Measurements from ENCODE around the gene MLIP. TPM values are rescaled to one million over a fixed set of nuclear protein-coding genes. Genes with fewer than 3 reads are reported as not detected.
"Not testable (repeated sequence)": the region's sequence is repeated elsewhere in the genome, so short reads cannot be mapped to it uniquely, and the experiment has no call there.

The MLIP gene
- polyA plus RNA-seq, 12 donors = 21.8 to 76.6 (median 61.5) TPM; not detected in 1

DNA sequence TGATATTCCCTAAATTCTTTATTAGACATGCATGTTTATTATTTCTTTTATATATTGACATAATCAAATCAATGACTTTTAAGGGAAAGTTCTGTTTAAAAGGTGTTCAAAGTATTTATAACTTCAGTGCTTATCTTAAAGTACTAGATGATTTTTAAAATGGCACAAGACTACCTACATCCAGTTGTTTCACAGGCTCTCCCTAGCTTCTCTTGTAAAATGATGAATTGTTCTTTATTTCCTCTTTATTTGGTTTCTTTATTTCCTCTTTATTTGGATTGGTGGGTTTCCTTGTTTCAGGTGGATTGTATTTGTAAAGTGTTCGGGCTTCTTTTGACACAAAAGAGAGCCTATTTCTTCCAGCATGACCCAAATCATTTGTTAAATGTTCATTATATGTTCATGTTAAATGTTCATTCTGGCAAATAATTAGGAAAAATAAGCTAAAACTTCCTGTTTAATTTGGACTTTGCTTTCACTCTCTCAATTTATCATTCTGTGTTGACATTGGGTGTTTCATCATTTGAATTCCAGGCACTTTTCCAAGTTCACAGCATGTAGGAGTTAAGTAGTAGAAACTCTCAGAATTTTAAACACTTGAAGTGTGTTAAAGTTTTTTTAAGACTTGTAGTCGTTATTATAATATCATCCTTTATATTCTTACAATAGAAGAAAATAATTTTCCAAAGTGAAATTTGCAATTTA lies 24.6 kb downstream of the MLIP start:
- DNase-seq = no peak

DNA sequence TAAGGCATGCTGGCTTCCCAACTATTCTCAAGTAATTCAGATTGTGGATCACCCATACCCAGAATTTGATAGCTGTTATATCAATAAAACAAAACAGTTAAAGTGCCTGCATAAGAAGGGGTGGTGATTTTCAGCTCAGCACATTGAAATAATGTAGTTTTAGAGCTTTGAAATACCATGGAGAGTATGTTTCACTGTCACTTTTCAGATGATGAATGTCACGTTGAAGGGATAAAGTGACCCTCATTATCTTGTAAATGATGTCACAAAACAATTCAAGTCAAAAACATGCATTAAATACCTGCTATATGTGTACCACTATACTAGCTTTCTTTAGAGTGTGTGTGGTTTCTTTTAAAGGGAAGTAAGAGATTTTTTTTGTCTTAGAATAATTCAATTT lies 27.6 kb downstream of the MLIP start:
- DNase-seq = no peak

DNA sequence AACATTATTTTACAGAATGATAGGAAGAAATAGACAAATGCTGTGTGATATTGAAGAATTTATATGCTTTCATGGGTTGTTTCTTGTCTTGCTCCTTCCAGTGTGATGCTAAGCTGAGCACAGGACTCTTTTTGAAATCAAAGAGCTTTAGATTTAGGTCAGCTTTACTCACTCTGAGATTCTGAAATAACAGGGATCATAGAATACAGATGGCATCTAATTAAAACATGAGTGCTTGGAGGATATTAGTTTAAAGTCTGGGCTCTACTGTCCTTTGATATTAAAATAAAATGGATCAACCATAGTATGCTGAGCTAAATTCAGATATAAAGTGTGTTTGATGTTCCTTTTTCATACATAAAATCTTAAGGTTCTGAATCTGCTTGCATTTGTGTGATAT lies 29.6 kb downstream of the MLIP start:
- DNase-seq = no peak

DNA sequence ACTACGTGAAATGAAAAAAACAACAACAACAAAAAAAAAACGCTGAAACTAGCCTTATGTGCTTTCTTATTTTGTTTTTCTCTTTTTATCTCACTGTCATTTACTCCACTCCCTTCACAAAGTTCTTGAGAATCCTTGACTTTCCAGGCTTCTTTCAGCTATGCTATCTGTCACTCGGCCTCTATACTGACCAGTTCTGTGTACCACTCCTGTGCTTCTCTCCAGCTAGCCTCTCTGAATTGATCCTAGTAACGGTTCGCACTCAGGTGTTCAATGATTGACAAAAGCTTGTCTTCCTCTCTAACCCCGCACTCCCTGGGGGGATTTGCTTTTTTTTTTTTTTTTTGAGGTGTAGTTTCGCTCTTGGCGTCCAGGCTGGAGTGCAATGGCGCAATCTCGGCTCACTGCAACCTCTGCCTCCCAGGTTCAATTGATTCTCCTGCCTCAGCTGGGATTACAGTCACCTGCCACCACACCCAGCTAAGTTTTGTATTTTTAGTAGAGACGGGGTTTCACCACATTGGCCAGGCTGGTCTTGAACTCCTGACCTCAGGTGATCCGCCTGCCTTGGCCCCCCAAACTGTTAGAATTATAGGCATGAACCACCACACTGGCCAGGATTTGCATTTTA lies 31.8 kb downstream of the MLIP start:
- no peak for DNase-seq

DNA sequence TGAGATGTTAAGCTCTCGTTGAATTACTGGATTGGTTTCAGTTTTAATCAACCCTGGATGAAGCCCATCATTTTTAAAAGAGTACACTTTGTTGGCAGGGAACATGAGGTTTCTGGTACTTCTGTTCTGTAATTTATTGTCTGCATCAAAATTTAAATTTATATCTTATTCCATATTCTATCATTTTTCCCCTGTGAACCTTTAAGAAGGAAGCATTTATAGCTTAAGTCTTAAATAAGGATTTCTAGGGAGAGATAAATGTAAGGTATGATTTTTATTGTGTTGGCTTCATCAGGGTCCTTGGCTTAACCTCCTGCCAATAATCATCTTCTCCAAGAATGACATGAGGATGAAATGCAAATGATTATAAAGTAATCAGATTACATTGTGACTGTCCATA lies 40.6 kb downstream of the MLIP start:
- DNase-seq = peak; percentile 30

DNA sequence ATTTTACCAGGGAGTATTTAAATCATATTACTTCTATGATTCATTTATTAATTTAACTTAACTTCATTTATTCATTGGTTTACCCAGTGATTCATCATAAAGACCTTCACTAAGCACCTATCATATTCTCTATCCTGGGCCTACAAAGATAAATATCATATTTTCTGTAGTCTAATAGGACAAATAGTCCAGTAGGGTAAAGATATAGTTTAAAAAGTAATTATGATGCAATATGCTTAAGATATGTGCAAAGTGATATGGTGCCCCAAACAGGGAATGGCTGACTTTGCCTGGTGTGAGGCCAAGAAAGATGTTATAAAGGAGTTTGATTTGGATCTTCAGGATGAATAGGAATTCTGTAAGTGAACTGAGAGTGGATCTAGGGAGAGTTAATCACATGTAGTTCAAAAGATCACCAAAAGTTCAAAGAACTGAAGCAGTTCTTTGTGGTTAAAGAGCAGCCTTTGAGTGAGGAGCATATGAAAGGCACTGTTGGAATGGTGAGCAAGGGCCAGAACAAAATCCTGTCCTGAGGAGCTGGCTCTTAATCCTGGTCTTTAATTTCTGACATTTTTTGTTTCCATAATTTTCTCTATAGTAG lies 45.5 kb downstream of the MLIP start:
- no peak for DNase-seq

DNA sequence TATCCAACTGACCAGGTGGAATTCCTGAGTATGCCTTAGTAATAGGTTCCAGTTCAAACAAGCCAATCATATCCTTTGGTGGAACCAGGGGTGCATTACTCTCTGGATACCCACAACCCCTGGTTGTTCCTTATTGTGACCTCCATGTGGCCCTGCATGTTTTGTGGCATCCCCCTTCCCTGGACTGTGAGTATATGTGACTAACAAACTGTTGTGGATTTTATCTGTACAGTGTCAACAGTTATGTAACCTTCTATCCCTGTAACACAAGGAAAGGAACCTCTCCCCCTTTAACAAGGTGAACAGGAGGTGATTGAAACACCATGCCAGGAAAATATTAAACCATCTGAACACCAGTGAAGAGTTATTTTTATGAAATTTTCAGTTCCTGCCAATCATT lies 46.2 kb downstream of the MLIP start:
- no peak for DNase-seq

DNA sequence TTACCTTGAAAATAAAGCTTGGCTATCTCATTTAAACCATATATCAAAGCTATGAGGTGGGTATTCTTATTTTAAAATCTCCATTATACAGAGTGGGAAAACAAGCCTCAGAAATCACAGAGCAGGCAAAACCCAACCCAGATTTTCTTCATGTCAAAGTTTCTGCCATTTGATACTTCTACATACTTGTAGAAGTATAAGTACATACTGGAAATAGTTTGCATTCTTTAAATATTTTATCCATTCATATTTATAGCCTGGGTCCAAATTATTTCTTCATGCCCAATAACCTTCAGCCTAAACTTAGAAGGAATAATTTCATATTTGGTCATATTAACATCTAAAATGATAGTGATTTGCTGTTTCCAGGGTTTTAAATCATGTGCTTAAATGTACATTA lies 61.8 kb downstream of the MLIP start:
- no peak for DNase-seq

DNA sequence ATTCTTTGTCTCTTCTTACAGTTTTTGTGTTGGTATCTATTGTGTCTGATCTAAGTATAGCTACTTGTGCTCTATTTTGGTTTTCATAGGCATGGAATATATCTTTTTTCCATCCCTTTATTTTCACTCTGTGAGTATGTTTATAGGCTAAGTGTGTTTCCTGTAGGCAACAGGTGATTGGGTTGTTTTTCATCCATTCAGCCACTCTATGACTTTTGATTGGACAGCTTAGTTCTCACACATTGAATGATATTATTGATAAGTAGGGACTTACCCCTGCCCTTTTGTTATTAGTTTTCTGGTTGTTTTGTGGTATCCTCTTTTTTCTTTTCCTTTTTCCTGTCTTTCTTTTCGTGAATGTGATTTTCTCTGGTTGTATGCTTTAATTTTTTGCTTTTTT lies 67.9 kb downstream of the MLIP start:
- DNase-seq = no peak

DNA sequence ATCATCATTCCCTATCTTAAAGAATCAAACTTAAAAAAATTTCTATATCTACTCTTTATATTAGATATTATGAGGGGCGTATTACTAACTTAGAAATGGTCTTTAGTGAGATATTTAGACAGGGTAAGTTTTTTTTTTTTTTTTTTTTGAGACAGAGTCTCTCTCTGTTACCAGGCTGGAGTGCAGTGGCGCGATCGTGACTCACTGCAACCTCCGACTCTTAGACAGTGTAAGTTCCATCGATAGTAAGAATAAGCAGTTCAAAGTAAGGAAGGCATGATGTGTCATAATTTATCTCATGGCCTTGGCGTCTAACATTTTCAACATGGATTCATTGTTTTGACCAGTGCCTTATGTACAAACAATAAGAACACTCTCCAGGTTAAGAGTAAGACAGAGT lies 72.4 kb downstream of the MLIP start:
- no peak for DNase-seq

DNA sequence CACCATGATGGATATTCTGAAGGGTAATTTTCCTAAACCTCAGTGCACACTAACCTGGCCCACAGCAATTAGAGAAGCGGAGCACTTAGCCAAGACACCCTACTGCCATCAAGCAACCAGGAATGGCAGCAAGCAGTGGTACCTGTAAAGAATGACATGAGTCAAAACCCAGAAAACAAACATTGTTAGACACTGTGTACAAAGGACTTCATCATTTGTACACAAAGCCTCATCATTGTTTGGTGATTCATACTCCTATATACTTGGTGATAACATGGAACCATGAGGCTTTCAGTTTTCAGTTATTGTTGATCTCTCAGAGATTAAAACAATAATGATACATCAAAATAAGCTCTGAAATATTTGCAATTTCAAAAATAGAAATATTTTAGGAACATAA lies 74.6 kb downstream of the MLIP start:
- DNase-seq = no peak

DNA sequence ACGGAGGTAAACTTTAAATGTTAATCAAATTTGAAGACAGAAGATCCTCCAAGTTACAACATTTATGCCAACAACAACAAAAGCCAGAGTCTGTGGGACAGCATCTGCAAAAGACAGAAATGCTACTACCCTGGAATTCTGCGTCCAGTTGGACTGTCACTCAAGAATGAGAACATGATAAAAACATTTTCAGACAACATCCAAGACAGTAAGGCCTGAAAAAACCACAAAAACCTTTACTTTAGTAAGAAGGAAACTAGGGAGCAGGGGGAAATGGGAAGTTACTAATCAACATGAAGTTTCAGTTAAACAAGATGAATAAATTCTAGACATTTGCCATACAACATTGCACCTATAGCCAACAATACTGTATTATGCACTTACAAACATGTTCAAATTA lies 77.6 kb downstream of the MLIP start:
- no peak for DNase-seq

DNA sequence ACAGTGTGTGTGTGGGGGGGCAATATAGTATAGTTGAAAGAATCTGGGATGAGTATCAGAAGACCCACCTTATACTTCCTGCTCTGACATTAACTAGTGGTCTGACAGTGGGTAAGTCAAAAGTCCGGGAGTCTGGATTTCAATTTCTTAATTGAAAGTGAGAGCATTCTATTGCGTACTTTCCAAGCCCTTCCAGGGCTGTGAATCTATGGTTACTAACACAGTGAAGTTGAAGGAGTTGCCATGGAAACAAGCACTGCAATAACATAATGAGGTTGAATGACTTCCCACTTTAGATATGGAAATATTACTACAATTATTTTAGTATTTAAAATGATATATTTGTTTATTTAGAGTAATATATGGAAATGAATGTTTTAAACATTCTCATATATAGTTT lies 80.2 kb downstream of the MLIP start:
- DNase-seq = peak; percentile 39

DNA sequence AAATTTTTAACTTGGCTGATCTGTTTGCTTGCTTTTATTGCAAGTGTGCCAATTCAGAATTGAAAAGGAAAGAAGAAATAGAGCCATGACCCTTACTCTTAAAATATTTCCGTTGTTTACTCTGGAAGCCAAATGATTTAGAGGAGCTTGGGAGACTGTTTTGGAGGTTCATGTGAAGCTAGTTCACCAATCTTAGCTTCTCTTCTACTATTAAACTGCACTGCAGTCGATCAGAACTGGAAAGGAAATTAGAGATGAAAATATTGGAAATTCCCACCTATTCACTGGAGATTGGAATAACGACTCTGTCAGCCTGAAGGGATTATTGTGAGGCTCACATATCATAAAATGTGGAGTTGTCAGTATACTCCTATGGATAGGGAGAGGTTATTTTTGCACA lies 81.8 kb downstream of the MLIP start:
- DNase-seq = peak; percentile 41

DNA sequence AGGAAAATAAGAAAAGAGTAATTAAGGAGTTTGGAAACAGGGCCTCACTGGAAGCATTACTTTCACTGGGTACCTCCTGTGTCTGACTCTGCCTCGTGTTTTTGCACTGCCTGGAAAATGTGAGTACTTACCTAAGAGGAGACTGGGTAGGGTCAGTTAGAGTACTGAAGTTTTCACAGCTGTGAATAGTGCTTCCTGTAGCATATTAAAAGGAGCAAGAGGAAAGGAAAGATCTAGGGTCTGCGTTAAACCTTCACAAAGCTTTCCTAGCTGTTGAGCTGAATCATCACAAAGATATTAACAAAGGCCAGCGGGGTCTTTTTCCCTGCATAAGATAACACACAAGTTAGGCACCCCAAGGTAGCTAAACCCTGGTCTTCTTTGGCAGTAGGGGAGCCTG lies 82.3 kb downstream of the MLIP start:
- no peak for DNase-seq

DNA sequence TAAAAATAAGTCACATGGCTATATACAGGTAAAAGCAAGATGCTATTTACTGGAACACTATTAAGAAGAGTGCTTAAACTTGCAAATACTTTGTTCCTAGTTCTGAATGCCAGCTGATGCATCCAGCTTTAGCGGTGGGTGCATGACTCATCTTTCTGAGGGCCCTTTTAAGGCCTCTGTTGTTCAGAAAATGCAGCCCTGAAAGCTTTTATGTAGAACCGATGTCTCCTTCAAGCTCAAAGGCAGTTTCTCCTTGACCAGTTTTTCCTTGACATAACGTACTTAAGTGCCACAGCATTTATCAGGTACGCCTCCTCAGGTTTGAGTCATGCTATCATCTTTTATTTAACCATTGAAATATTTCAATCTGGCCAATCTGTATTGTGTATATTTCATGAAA lies 82.8 kb downstream of the MLIP start:
- DNase-seq = no peak

DNA sequence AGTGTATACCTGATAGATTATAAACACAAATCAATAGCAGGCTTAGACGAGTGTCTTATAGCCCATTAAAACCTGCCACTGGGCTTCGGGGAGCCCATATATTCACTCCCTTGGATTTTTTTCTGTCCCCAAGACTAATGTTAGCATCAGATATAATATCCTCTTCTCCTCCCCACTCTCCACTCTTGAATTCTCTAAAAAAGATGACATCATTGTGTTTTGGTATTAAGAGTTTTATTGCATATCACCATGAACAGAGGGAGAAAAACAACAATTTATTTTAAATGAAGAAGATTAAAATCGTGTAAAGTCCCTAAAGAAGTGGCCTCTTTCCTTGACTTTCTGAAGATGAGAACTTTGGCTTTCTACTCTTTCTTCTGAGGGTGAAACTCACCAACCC lies 84.4 kb downstream of the MLIP start:
- DNase-seq = no peak

DNA sequence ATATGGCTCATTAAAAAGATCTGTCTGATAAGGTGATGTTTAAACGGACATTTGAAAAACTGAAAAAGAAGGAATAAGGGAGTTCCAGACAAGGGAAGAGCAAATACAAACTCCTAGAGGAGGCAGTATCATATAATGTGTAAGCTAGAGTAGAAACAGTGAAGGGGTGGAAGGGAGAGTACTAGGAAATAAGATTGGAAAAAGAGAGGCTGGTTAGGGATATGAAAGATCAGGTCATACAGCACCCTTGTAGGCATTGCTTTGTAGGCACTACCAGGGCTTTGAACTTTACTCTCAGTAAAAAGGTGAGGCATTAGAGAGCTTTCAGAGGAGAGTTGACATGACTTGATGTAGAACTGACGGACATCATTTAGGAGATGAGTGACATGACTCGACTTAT lies 85.7 kb downstream of the MLIP start:
- no peak for DNase-seq

DNA sequence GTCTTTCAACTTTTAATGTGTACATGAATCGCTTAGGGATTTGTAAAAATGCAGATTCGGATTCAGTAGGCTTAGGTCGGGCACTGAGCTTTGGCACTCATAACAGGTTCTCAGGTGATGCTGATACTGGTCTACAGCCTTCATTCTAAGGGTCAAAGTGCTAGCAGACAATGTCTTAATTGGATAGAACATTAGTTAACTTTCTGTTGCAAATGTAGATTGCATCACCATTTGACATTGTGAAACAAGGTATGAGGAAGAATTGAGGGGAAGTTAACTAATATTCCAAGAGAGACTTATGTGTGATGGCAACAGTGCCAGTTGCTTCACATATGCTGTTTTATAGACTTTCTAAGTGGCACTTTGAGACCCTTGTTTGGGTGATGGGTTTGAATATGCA lies 86.9 kb downstream of the MLIP start:
- DNase-seq = no peak

DNA sequence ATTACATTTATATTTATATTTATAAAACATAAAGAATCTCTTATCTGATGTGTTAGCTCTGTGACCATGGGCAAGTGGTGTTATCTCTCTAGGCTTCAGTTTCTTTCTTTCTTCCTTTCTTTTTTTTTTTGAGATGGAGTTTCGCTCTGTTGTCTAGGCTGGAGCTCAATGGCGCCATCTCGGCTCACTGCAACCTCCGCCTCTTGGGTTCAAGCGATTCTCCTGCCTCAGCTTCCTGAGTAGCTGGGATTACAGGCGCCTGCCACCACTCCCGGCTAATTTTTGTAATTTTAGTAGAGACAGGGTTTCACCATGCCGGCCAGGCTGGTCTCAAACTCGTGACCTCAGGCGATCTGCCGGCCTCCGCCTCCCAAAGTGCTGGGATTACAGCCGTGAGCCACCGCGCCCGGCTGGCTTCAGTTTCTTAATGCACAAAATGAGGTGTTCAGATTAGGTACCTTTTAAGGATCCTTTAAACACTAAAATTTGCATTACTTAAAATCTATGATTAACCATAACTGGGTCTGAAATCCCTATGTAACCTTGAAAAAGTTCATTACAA lies 92.3 kb downstream of the MLIP start:
- DNase-seq = not testable (repeated sequence)

DNA sequence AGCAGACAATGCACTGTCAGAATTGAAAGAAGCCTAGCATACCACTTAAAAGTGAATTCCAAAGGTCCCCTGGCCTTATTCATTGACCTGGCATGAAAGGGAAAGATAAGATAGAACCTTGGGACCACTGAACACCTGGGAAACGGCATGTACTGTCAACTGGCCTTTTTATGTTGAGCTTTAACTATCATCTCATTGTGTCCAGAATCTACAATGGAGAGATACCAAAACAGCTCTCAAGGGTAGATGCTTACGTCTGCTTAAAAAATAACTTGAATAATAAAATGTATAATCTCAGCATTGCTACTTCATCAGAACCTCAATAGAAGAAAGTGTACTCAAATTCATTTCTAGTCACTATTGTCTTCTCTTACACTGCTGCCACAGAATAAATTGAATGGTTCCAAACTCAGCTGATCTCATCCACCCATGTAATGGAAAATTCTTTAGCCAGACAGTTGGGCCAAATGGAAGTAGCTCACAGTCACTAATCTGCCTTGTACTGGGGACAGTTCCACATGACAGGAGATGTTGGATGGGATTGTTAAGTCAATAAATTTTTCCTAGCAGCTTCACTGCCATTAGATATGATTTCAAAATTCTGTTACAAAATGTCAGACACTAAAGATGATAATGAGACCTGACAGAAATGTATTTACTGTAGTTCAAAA lies 93.8 kb downstream of the MLIP start:
- peak; percentile 82 for DNase-seq

DNA sequence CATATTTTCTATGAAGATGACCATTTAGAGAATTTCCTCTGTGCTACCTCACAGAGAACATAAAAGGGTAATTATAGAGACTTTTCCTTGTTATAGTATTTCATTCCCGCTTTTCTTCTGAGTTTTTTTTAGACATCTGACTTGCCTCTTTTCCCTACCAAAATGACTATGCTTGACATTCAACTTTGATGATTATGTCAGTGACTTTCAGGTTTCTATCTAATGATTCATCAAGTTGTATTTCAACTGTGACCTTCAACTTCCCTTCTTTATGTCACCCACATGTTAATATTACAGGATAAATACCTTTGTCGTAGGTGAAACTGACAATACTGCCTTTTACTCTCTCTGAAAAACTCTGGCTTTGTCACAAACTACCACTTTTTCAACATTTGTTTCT lies 95.3 kb downstream of the MLIP start:
- no peak for DNase-seq

DNA sequence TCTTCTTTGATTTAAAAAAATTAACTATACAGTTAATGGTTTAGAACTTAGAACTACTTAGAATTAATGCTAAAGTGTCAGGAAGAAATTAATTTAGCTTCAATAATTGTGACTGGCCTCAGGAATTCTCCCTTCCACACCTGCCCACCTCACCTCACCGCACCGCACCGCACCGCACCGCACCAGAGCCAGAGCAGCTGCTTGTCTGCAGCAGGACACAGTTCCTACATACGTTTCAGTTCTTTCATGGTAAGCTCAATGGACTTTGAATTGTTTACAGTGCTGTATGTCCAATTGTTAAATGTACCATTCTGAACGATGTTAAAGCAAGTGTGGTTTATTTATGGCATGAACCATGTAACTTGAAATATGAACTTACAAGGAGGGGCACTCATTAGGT lies 98.7 kb downstream of the MLIP start:
- not testable (repeated sequence) for DNase-seq
